ENCODE results near the gene KIF26B.

DNA sequence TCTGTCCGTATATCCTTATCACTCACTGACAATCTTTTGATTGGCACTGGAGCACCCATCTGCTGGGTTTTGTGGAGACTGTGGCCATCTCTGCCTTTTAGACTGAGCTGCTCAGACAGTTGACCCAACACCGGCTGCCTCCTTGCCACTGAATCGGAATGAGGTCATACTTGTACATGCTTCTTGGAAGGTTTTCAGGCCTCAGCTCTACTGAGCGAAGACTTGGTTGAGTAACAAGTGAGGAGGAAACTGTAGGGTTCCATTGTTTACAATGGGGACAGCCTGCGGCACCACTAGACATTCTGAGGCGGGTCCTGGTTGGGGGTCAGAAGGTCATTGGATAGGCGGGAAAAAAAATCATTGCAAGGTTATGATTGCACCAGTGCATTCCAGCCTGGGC is 320.3 kb downstream of the KIF26B start:
- TF ChIP-seq, protein P1, sequence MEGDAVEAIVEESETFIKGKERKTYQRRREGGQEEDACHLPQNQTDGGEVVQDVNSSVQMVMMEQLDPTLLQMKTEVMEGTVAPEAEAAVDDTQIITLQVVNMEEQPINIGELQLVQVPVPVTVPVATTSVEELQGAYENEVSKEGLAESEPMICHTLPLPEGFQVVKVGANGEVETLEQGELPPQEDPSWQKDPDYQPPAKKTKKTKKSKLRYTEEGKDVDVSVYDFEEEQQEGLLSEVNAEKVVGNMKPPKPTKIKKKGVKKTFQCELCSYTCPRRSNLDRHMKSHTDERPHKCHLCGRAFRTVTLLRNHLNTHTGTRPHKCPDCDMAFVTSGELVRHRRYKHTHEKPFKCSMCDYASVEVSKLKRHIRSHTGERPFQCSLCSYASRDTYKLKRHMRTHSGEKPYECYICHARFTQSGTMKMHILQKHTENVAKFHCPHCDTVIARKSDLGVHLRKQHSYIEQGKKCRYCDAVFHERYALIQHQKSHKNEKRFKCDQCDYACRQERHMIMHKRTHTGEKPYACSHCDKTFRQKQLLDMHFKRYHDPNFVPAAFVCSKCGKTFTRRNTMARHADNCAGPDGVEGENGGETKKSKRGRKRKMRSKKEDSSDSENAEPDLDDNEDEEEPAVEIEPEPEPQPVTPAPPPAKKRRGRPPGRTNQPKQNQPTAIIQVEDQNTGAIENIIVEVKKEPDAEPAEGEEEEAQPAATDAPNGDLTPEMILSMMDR (IDR thresholded peaks at IDR 0.05): no peak
- TF ChIP-seq POLR2AphosphoS5 (IDR thresholded peaks at IDR 0.05) (no peak), EP300 (IDR thresholded peaks at IDR 0.05; ENCODE audit: low read depth) (no peak)

Data from transverse colon (tissue), 4 donors.